Measurements from ENCODE around the gene RTP2. TPM values are rescaled to one million over a fixed set of nuclear protein-coding genes. Genes with fewer than 3 reads are reported as not detected.

RTP2 gene
- total RNA-seq, 1 donor from 2014 or later: not detected

- intact Hi-C loops (cut with DNase I): loop anchor here (1.0 to 5.0 kb wide), 6 partner anchors 527 to 1404 kb away; no protein-coding TSS in a partner anchor
- DNase-seq (ENCODE audit: low spot score): peak; percentile 92
Measured at GRCh38 chr3:187740421-187741399, 38.4 kb upstream of the RTP2 start.

- intact Hi-C loops (cut with DNase I): loop anchor here (2.0 to 10.0 kb wide), 8 partner anchors 528 to 1495 kb away; no protein-coding TSS in a partner anchor
- peak; percentile 91 for DNase-seq (ENCODE audit: low spot score)
Measured at GRCh38 chr3:187739561-187740332, 37.4 kb upstream of the RTP2 start.

- DNase-seq (ENCODE audit: low spot score): no peak
- intact Hi-C loops (cut with DNase I): loop anchor here (2.0 to 10.0 kb wide), 4 partner anchors 858 to 1496 kb away; no protein-coding TSS in a partner anchor
Measured at GRCh38 chr3:187739094-187739560, 36.8 kb upstream of the RTP2 start.

GRCh38 chr3:187738331-187739093, 36.2 kb upstream of the RTP2 start:
- peak; percentile 93 for DNase-seq (ENCODE audit: low spot score)
- intact Hi-C loops (cut with DNase I): loop anchor here (2.0 to 10.0 kb wide), 4 partner anchors 859 to 1496 kb away; no protein-coding TSS in a partner anchor

GRCh38 chr3:187738071-187738330, 35.6 kb upstream of the RTP2 start:
- DNase-seq (ENCODE audit: low spot score): no peak
- intact Hi-C loops (cut with DNase I): loop anchor here (2.0 to 10.0 kb wide), 4 partner anchors 859 to 1497 kb away; no protein-coding TSS in a partner anchor

- DNase-seq (ENCODE audit: low spot score): peak; percentile 90
- intact Hi-C loops (cut with DNase I): loop anchor here (2.0 to 10.0 kb wide), 4 partner anchors 860 to 1497 kb away; no protein-coding TSS in a partner anchor
Measured at GRCh38 chr3:187737368-187738070, 35.2 kb upstream of the RTP2 start.

GRCh38 chr3:187737006-187737367, 34.6 kb upstream of the RTP2 start:
- intact Hi-C loops (cut with DNase I): loop anchor here (5.0 to 10.0 kb wide), 2 partner anchors 860 to 1498 kb away; no protein-coding TSS in a partner anchor
- no peak for DNase-seq (ENCODE audit: low spot score)

GRCh38 chr3:187736418-187736871, 34.1 kb upstream of the RTP2 start:
- no peak for DNase-seq (ENCODE audit: low spot score)
- intact Hi-C loops (cut with DNase I): loop anchor here (5.0 to 10.0 kb wide), 2 partner anchors 861 to 1498 kb away; no protein-coding TSS in a partner anchor

- intact Hi-C loops (cut with DNase I): loop anchor here (5.0 to 10.0 kb wide), 2 partner anchors 861 to 1499 kb away; no protein-coding TSS in a partner anchor
- no peak for DNase-seq (ENCODE audit: low spot score)
Measured at GRCh38 chr3:187735837-187736236, 33.5 kb upstream of the RTP2 start.

- intact Hi-C loops (cut with DNase I): loop anchor here (5.0 to 10.0 kb wide), 2 partner anchors 862 to 1499 kb away; no protein-coding TSS in a partner anchor
- no peak for DNase-seq (ENCODE audit: low spot score)
Measured at GRCh38 chr3:187735383-187735782, 33.0 kb upstream of the RTP2 start.

GRCh38 chr3:187734841-187735240, 32.5 kb upstream of the RTP2 start:
- intact Hi-C loops (cut with DNase I): loop anchor here (5.0 to 10.0 kb wide), 2 partner anchors 862 to 1500 kb away; no protein-coding TSS in a partner anchor
- DNase-seq (ENCODE audit: low spot score): no peak

GRCh38 chr3:187733371-187733770, 31.0 kb upstream of the RTP2 start:
- intact Hi-C loops (cut with DNase I): loop anchor here (10.0 kb wide), 1 partner anchor 1501 kb away; no protein-coding TSS in a partner anchor
- DNase-seq (ENCODE audit: low spot score): no peak

GRCh38 chr3:187729598-187729997, 27.2 kb upstream of the RTP2 start:
- intact Hi-C loops (cut with DNase I): no loop called here
- no peak for DNase-seq (ENCODE audit: low spot score)

- DNase-seq (ENCODE audit: low spot score): no peak
- intact Hi-C loops (cut with DNase I): no loop called here
Measured at GRCh38 chr3:187728940-187729583, 26.7 kb upstream of the RTP2 start.

- intact Hi-C loops (cut with DNase I): no loop called here
- no peak for DNase-seq (ENCODE audit: low spot score)
Measured at GRCh38 chr3:187728248-187728647, 25.9 kb upstream of the RTP2 start.

GRCh38 chr3:187726564-187726963, 24.2 kb upstream of the RTP2 start:
- DNase-seq (ENCODE audit: low spot score): no peak

GRCh38 chr3:187725653-187726370, 23.5 kb upstream of the RTP2 start:
- intact Hi-C loops (cut with DNase I): no loop called here
- no peak for DNase-seq (ENCODE audit: low spot score)

More at GRCh38 chr3:187726564-187726963, 24.2 kb upstream of the RTP2 start:
- intact Hi-C loops (cut with DNase I): no loop called here
